Measurements from ENCODE around the gene KATNIP.

Gene KATNIP

GRCh38 chr16:27572711-27573110 lies 22.8 kb downstream of the KATNIP start:
- no peak for DNase-seq (ENCODE audit: extremely low spot score, insufficient read length, low read depth)
- FAIRE-seq = no peak

DNA sequence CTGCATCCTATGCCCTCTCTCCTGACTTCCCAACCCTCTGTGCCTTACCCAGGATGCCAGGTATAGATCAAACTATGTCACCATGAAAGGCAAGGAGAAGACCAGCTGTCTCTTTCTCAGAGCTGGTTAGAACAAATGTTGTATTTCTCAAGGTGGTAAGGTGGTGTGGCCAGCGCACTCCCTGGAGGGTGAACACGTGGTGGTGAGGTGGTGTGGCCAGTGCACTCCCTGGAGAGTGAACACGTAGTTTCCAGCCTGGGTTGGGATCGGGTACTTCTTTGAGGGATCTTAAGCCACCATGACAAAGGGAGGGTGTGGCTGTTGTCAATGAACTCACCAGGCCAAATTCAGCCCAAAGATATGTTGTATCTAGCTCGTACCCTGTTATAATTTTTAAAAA lies 26.8 kb downstream of the KATNIP start:
- no peak for FAIRE-seq
- DNase-seq (ENCODE audit: extremely low spot score, insufficient read length, low read depth) = no peak

GRCh38 chr16:27579087-27579980 lies 29.4 kb downstream of the KATNIP start:
- DNase-seq (ENCODE audit: extremely low spot score, insufficient read length, low read depth) = no peak
- FAIRE-seq = no peak

- FAIRE-seq = no peak
- no peak for DNase-seq (ENCODE audit: extremely low spot score, insufficient read length, low read depth)
Measured at GRCh38 chr16:27582883-27583282, 32.9 kb downstream of the KATNIP start.

DNA sequence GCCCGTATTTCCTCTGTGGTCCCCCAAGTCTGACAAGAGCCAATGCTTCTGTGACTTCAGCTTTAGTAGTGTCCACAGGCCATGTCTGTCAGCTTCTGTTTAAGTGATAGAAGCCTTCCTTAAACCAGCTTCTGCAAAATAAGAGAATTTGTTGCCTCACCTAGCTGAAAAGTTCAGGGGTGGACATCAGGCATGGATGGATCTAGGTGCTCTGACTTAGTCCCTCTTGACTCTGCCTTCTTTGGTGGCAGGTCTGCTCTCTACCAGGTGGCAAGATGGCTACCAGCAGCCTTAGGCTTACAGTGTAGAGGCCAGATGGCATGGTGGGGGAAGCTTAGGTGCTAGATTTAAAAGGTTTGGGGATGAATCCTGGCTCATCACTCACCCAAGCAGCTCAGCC lies 33.7 kb downstream of the KATNIP start:
- DNase-seq (ENCODE audit: extremely low spot score, insufficient read length, low read depth) = no peak
- no peak for FAIRE-seq

GRCh38 chr16:27585200-27585599 lies 35.3 kb downstream of the KATNIP start:
- FAIRE-seq = no peak

DNA sequence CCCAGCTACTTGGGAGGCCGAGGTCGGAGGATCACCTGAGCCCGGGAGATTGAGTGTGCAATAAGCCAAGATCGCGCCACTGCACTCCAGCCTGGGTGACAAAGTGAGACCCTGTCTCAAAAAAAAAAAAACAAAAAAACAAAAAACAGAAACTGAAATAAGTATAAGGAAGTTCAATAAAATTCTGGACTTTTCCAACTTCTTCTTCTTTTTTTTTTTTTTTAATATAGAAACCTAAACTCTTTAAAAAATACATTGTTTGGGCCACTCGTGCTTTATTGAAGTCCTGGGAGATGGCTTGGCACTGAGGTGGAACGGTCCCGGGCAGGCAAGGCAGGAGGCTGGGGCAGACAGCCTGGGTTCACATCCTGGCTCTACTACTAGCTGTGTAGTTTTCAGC lies 36.8 kb downstream of the KATNIP start:
- FAIRE-seq (no peak), DNase-seq (ENCODE audit: extremely low spot score, insufficient read length, low read depth) (no peak)

More at GRCh38 chr16:27585200-27585599, 35.3 kb downstream of the KATNIP start:
- no peak for DNase-seq (ENCODE audit: extremely low spot score, insufficient read length, low read depth)

DNA sequence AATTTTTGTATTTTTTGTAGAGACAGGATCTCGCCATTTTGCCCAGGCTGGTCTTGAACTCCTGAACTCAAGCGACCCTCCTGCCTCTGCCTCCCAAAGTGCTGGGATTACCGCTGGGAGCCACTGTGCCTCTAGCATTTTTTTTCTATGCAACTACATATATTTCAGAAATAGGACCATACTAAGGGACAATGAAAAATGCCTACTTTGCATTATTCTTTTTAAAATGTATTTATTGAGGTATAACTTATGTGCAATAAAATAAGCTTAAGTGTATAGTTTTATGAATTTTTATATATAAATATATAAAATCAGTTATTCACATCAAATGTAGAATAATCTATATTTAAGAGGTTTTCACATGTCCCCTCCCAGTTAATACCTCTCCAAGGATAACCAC lies 38.1 kb downstream of the KATNIP start:
- FAIRE-seq (no peak), DNase-seq (ENCODE audit: extremely low spot score, insufficient read length, low read depth) (no peak)

GRCh38 chr16:27591837-27592236 lies 41.9 kb downstream of the KATNIP start:
- DNase-seq (ENCODE audit: extremely low spot score, insufficient read length, low read depth) = no peak
- FAIRE-seq = no peak

GRCh38 chr16:27595475-27595874 lies 45.5 kb downstream of the KATNIP start:
- FAIRE-seq = no peak
- DNase-seq (ENCODE audit: extremely low spot score, insufficient read length, low read depth) = no peak

- FAIRE-seq (no peak), DNase-seq (ENCODE audit: extremely low spot score, insufficient read length, low read depth) (no peak)
Measured at GRCh38 chr16:27595993-27596392, 46.0 kb downstream of the KATNIP start.

DNA sequence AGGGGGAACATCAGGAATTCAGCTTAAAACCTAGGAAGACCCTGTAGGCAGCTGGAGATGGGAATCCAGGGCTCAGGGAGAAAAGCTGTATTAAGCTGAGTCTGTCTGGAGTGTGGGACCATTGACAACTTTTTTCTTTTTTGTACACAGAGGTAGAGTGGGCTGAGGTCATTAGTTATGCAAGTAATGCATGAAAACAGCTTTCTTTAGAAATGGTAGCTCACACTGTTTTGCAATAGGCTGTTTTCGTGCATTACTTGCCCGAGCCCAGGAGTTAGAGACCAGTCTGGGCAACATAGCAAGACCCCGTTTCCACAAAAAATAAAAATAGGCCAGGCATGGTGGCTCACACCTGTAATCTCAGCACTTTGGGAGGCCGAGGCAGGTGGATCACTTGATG lies 46.5 kb downstream of the KATNIP start:
- FAIRE-seq (no peak), DNase-seq (ENCODE audit: extremely low spot score, insufficient read length, low read depth) (no peak)

DNA sequence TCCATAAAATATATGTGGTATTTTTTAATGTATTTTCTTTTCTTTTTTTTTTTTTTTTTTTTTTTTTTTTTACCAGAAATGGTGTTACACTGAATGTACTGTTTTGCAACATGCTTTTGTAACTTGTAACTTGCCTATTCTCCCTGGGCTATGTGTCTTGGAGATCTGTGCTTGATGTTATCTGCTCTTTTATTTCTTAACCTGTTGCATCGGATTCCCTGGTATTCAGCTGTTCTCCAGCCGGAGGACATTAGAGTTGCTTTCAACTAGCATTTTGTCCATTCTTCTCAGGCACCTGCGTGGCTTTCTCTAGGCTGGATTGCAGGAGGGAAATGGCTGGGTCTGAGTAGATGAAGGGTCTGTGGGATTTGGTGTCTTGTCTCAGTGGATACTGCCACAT lies 47.4 kb downstream of the KATNIP start:
- DNase-seq (ENCODE audit: extremely low spot score, insufficient read length, low read depth) (no peak), FAIRE-seq (no peak)

DNA sequence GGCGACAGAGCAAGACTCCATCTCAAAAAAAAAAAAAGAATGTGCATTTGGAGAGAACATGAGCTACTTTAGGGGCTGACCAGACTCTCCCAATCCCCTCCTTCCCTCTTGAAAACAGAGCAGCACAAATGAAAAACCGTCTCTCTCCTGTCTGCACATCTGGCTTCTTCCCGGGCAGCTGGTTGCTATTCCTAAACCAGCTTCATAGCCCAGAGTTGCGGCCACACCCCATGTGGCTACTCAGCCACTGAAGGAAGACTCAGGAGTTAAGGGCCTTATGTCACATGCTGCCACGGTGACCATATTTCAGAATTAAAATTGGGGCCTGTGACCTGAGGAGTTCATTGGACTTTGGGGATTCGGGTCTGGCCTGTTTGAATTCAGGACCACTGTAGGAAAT lies 48.3 kb downstream of the KATNIP start:
- FAIRE-seq = no peak
- DNase-seq (ENCODE audit: extremely low spot score, insufficient read length, low read depth) = no peak

- DNase-seq (ENCODE audit: extremely low spot score, insufficient read length, low read depth) = no peak
- FAIRE-seq = no peak
Measured at GRCh38 chr16:27598931-27599565, 49.1 kb downstream of the KATNIP start.

DNA sequence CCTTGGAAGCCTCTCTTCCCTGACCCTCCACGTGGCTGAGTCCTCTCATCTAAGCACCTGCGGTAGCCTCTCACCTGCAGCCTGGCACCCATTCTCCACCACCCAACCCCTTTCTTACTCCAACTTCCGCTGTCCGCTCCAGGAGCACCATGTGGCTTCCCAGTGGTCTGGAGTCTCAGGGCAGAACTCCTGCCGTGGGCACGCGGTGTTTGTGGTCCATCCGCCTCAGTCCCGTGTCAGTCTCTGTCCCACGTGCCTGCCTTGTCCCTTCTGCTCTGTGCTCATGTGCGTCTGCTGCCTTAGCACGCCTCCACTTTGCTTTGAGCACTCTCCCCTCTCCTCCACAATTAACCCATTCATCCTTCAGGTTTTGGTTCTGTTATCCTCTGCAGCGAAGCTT lies 49.7 kb downstream of the KATNIP start:
- no peak for FAIRE-seq
- no peak for DNase-seq (ENCODE audit: extremely low spot score, insufficient read length, low read depth)

Data from GM18507 (cell line).